Measurements from ENCODE around the gene L3MBTL3.
A peak's percentile ranks its signal among the peaks of the same experiment; 100 is the strongest.

Gene L3MBTL3

GRCh38 chr6:129994410-129994809, 24.0 kb upstream of the L3MBTL3 start:
- Histone ChIP-seq H3K36me3 (replicated peaks in 1 of 2; ENCODE audit: control insufficient read depth in 2 of 2, insufficient read depth in 2 of 2, low read length in 2 of 2) (no peaks in the 10 kb centered on the region), H3K4me1 (ENCODE audit: control insufficient read depth in 2 of 2, insufficient read depth in 1 of 2, low read depth in 1 of 2, low read length in 2 of 2) (peaks cover 1 to 7% of the 10 kb centered on the region in 2 donors), H4K8ac (ENCODE audit: low read depth, low read length) (no peak overlapping the region), H3K9me3 (replicated peaks in 1 of 2; ENCODE audit: control insufficient read depth in 2 of 2, insufficient read depth in 1 of 2, low read depth in 1 of 2, low read length in 2 of 2) (no peaks in the 10 kb centered on the region), H3K14ac (ENCODE audit: low read length) (no peak overlapping the region), H3K27me3 (ENCODE audit: control insufficient read depth in 3 of 3, insufficient read depth in 3 of 3, low read depth in 1 of 3, low read length in 3 of 3) (peaks cover 0 to 4% (median 0%) of the 10 kb centered on the region in 3 experiments), H3K9ac (ENCODE audit: low read depth, low read length, poor library complexity) (no peak overlapping the region), H4K91ac (ENCODE audit: low read depth, low read length, poor library complexity) (no peak overlapping the region), H3K4me3 (ENCODE audit: low read length in 2 of 2) (no peak overlapping the region), H2AK5ac (ENCODE audit: low read depth, low read length) (no peak overlapping the region), H3K18ac (ENCODE audit: low read length) (no peak overlapping the region), H3K23ac (ENCODE audit: low read depth, low read length, poor library complexity) (no peak overlapping the region), H2BK120ac (ENCODE audit: low read depth, low read length) (no peak overlapping the region), H3K4ac (ENCODE audit: low read length) (no peak overlapping the region), H3K4me2 (ENCODE audit: insufficient read depth, low read length, poor library complexity, severe bottlenecking) (no peak overlapping the region), H2AFZ (ENCODE audit: low read length) (no peak overlapping the region), H2BK5ac (ENCODE audit: low read length) (no peak overlapping the region), H2BK15ac (ENCODE audit: low read length) (no peak overlapping the region), H3K79me1 (ENCODE audit: low read depth, low read length) (no peaks in the 10 kb centered on the region), H2BK12ac (ENCODE audit: low read length) (no peak overlapping the region), H3K27ac (replicated peaks; ENCODE audit: low read length) (no peak overlapping the region)
- WGBS, 2 donors (ENCODE audit: extremely low coverage in 2 of 2, insufficient read length in 2 of 2, insufficient replicate concordance in 1 of 2), result no CpG with 5 or more reads among the region's 4 CpGs
- DNase-seq (ENCODE audit: low spot score), result no peak

- no peak overlapping the region for H2BK5ac ChIP-seq (ENCODE audit: low read length)
- WGBS, 2 donors (ENCODE audit: extremely low coverage in 2 of 2, insufficient read length in 2 of 2, insufficient replicate concordance in 1 of 2), result no CpG with 5 or more reads among the region's 6 CpGs
Measured at GRCh38 chr6:129996387-129996786, 22.0 kb upstream of the L3MBTL3 start.

GRCh38 chr6:130000526-130001421, 17.6 kb upstream of the L3MBTL3 start:
- no peak overlapping the region for H2AK5ac ChIP-seq (ENCODE audit: low read depth, low read length)
- no peak overlapping the region for H2AFZ ChIP-seq (ENCODE audit: low read length)
- H3K18ac ChIP-seq (ENCODE audit: low read length), result no peak overlapping the region
- H3K27ac ChIP-seq (replicated peaks; ENCODE audit: low read length), result no peak overlapping the region
- H3K4me2 ChIP-seq (ENCODE audit: insufficient read depth, low read length, poor library complexity, severe bottlenecking), result no peak overlapping the region
- no peaks in the 10 kb centered on the region for H3K27me3 ChIP-seq (ENCODE audit: control insufficient read depth in 3 of 3, insufficient read depth in 3 of 3, low read depth in 1 of 3, low read length in 3 of 3)
- no peaks in the 10 kb centered on the region for H3K79me1 ChIP-seq (ENCODE audit: low read depth, low read length)
- no peak overlapping the region for H3K23ac ChIP-seq (ENCODE audit: low read depth, low read length, poor library complexity)
- H3K36me3 ChIP-seq (replicated peaks in 1 of 2; ENCODE audit: control insufficient read depth in 2 of 2, insufficient read depth in 2 of 2, low read length in 2 of 2), result no peaks in the 10 kb centered on the region
- H2BK15ac ChIP-seq (ENCODE audit: low read length), result no peak overlapping the region
- no peaks in the 10 kb centered on the region for H3K4me1 ChIP-seq (ENCODE audit: control insufficient read depth in 2 of 2, insufficient read depth in 1 of 2, low read depth in 1 of 2, low read length in 2 of 2)
- no peak overlapping the region for H3K4me3 ChIP-seq (ENCODE audit: low read length in 2 of 2)
- DNase-seq (ENCODE audit: low spot score), result no peak
- H3K4ac ChIP-seq (ENCODE audit: low read length), result no peak overlapping the region
- H4K91ac ChIP-seq (ENCODE audit: low read depth, low read length, poor library complexity), result no peak overlapping the region
- H2BK120ac ChIP-seq (ENCODE audit: low read depth, low read length), result no peak overlapping the region
- H3K14ac ChIP-seq (ENCODE audit: low read length), result no peak overlapping the region
- no CpG with 5 or more reads among the region's 4 CpGs for WGBS, 2 donors (ENCODE audit: extremely low coverage in 2 of 2, insufficient read length in 2 of 2, insufficient replicate concordance in 1 of 2)
- H2BK5ac ChIP-seq (ENCODE audit: low read length), result no peak overlapping the region
- no peaks in the 10 kb centered on the region for H3K9me3 ChIP-seq (replicated peaks in 1 of 2; ENCODE audit: control insufficient read depth in 2 of 2, insufficient read depth in 1 of 2, low read depth in 1 of 2, low read length in 2 of 2)
- no peak overlapping the region for H4K8ac ChIP-seq (ENCODE audit: low read depth, low read length)
- H2BK12ac ChIP-seq (ENCODE audit: low read length), result no peak overlapping the region
- no peak overlapping the region for H3K9ac ChIP-seq (ENCODE audit: low read depth, low read length, poor library complexity)

More at GRCh38 chr6:129996387-129996786, 22.0 kb upstream of the L3MBTL3 start:
- H2AK5ac ChIP-seq (ENCODE audit: low read depth, low read length), result no peak overlapping the region
- no peak overlapping the region for H2BK12ac ChIP-seq (ENCODE audit: low read length)
- no peak overlapping the region for H3K4me3 ChIP-seq (ENCODE audit: low read length in 2 of 2)
- no peak overlapping the region for H3K14ac ChIP-seq (ENCODE audit: low read length)
- H3K79me1 ChIP-seq (ENCODE audit: low read depth, low read length), result no peaks in the 10 kb centered on the region
- H3K9me3 ChIP-seq (replicated peaks in 1 of 2; ENCODE audit: control insufficient read depth in 2 of 2, insufficient read depth in 1 of 2, low read depth in 1 of 2, low read length in 2 of 2), result no peaks in the 10 kb centered on the region
- no peak overlapping the region for H2BK120ac ChIP-seq (ENCODE audit: low read depth, low read length)
- H2AFZ ChIP-seq (ENCODE audit: low read length), result peak overlapping the region; percentile 29
- peaks cover 0 to 4% (median 0%) of the 10 kb centered on the region in 3 experiments for H3K27me3 ChIP-seq (ENCODE audit: control insufficient read depth in 3 of 3, insufficient read depth in 3 of 3, low read depth in 1 of 3, low read length in 3 of 3)
- H2BK15ac ChIP-seq (ENCODE audit: low read length), result no peak overlapping the region
- H3K27ac ChIP-seq (replicated peaks; ENCODE audit: low read length), result no peak overlapping the region
- H3K18ac ChIP-seq (ENCODE audit: low read length), result no peak overlapping the region
- H3K9ac ChIP-seq (ENCODE audit: low read depth, low read length, poor library complexity), result no peak overlapping the region
- no peak overlapping the region for H3K23ac ChIP-seq (ENCODE audit: low read depth, low read length, poor library complexity)
- peaks cover 1 to 7% of the 10 kb centered on the region in 2 donors for H3K4me1 ChIP-seq (ENCODE audit: control insufficient read depth in 2 of 2, insufficient read depth in 1 of 2, low read depth in 1 of 2, low read length in 2 of 2)
- no peak overlapping the region for H4K91ac ChIP-seq (ENCODE audit: low read depth, low read length, poor library complexity)
- H3K4me2 ChIP-seq (ENCODE audit: insufficient read depth, low read length, poor library complexity, severe bottlenecking), result no peak overlapping the region
- no peaks in the 10 kb centered on the region for H3K36me3 ChIP-seq (replicated peaks in 1 of 2; ENCODE audit: control insufficient read depth in 2 of 2, insufficient read depth in 2 of 2, low read length in 2 of 2)
- H4K8ac ChIP-seq (ENCODE audit: low read depth, low read length), result no peak overlapping the region
- H3K4ac ChIP-seq (ENCODE audit: low read length), result no peak overlapping the region
- peak; percentile 14 for DNase-seq (ENCODE audit: low spot score)

GRCh38 chr6:130008236-130008873, 10.0 kb upstream of the L3MBTL3 start:
- no peaks in the 10 kb centered on the region for H3K27me3 ChIP-seq (ENCODE audit: control insufficient read depth in 3 of 3, insufficient read depth in 3 of 3, low read depth in 1 of 3, low read length in 3 of 3)
- H2BK120ac ChIP-seq (ENCODE audit: low read depth, low read length), result no peak overlapping the region
- no peaks in the 10 kb centered on the region for H3K79me1 ChIP-seq (ENCODE audit: low read depth, low read length)
- H2BK12ac ChIP-seq (ENCODE audit: low read length), result no peak overlapping the region
- no CpG with 5 or more reads among the region's 4 CpGs for WGBS, 2 donors (ENCODE audit: extremely low coverage in 2 of 2, insufficient read length in 2 of 2, insufficient replicate concordance in 1 of 2)
- H3K4me3 ChIP-seq (ENCODE audit: low read length in 2 of 2), result no peak overlapping the region
- no peak overlapping the region for H2AFZ ChIP-seq (ENCODE audit: low read length)
- no peak overlapping the region for H4K8ac ChIP-seq (ENCODE audit: low read depth, low read length)
- H3K4me1 ChIP-seq (ENCODE audit: control insufficient read depth in 2 of 2, insufficient read depth in 1 of 2, low read depth in 1 of 2, low read length in 2 of 2), result no peaks in the 10 kb centered on the region
- no peak for DNase-seq (ENCODE audit: low spot score)
- H3K9ac ChIP-seq (ENCODE audit: low read depth, low read length, poor library complexity), result no peak overlapping the region
- H2BK15ac ChIP-seq (ENCODE audit: low read length), result no peak overlapping the region
- no peak overlapping the region for H2BK5ac ChIP-seq (ENCODE audit: low read length)
- H2AK5ac ChIP-seq (ENCODE audit: low read depth, low read length), result no peak overlapping the region
- H3K27ac ChIP-seq (replicated peaks; ENCODE audit: low read length), result no peak overlapping the region
- no peak overlapping the region for H3K4me2 ChIP-seq (ENCODE audit: insufficient read depth, low read length, poor library complexity, severe bottlenecking)
- no peak overlapping the region for H3K23ac ChIP-seq (ENCODE audit: low read depth, low read length, poor library complexity)
- no peak overlapping the region for H3K4ac ChIP-seq (ENCODE audit: low read length)
- no peak overlapping the region for H3K14ac ChIP-seq (ENCODE audit: low read length)
- no peaks in the 10 kb centered on the region for H3K9me3 ChIP-seq (replicated peaks in 1 of 2; ENCODE audit: control insufficient read depth in 2 of 2, insufficient read depth in 1 of 2, low read depth in 1 of 2, low read length in 2 of 2)
- no peak overlapping the region for H4K91ac ChIP-seq (ENCODE audit: low read depth, low read length, poor library complexity)
- no peak overlapping the region for H3K18ac ChIP-seq (ENCODE audit: low read length)
- H3K36me3 ChIP-seq (replicated peaks in 1 of 2; ENCODE audit: control insufficient read depth in 2 of 2, insufficient read depth in 2 of 2, low read length in 2 of 2), result no peaks in the 10 kb centered on the region

Measured in neuronal stem cell (in vitro differentiated cells).